ENCODE data around the gene CD180. TPM values are rescaled to one million over a fixed set of nuclear protein-coding genes. Genes with fewer than 3 reads are reported as not detected.

CD180 gene
- total RNA-seq, 1 experiment from 2014 or later, result 0.07 TPM

GRCh38 chr5:67160985-67161384, 35.6 kb downstream of the CD180 start:
- peak; percentile 63 for DNase-seq (ENCODE audit: low read depth)

- DNase-seq (ENCODE audit: low read depth), result no peak
Observed at GRCh38 chr5:67160272-67160671, 36.3 kb downstream of the CD180 start.

GRCh38 chr5:67156976-67157583, 39.5 kb downstream of the CD180 start:
- peak; percentile 33 for DNase-seq (ENCODE audit: low read depth)

GRCh38 chr5:67154556-67155206, 41.9 kb downstream of the CD180 start:
- no peak for DNase-seq (ENCODE audit: low read depth)

GRCh38 chr5:67153292-67153691, 43.3 kb downstream of the CD180 start:
- no peak for DNase-seq (ENCODE audit: low read depth)

GRCh38 chr5:67152400-67152799, 44.2 kb downstream of the CD180 start:
- no peak for DNase-seq (ENCODE audit: low read depth)

- peak; percentile 18 for DNase-seq (ENCODE audit: low read depth)
Observed at GRCh38 chr5:67149951-67150523, 46.6 kb downstream of the CD180 start.

GRCh38 chr5:67149057-67149950, 47.3 kb downstream of the CD180 start:
- no peak for DNase-seq (ENCODE audit: low read depth)

GRCh38 chr5:67147760-67148159, 48.8 kb downstream of the CD180 start:
- DNase-seq (ENCODE audit: low read depth), result no peak

- no peak for DNase-seq (ENCODE audit: low read depth)
Observed at GRCh38 chr5:67146981-67147380, 49.6 kb downstream of the CD180 start.

- no peak for DNase-seq (ENCODE audit: low read depth)
Observed at GRCh38 chr5:67146574-67146973, 50.0 kb downstream of the CD180 start.

GRCh38 chr5:67144183-67144639, 52.4 kb downstream of the CD180 start:
- no peak for DNase-seq (ENCODE audit: low read depth)

- no peak for DNase-seq (ENCODE audit: low read depth)
Observed at GRCh38 chr5:67143549-67143948, 53.0 kb downstream of the CD180 start.

GRCh38 chr5:67142816-67143215, 53.8 kb downstream of the CD180 start:
- no peak for DNase-seq (ENCODE audit: low read depth)

- no peak for DNase-seq (ENCODE audit: low read depth)
Observed at GRCh38 chr5:67141644-67142043, 55.0 kb downstream of the CD180 start.

GRCh38 chr5:67140413-67140812, 56.2 kb downstream of the CD180 start:
- DNase-seq (ENCODE audit: low read depth), result no peak

GRCh38 chr5:67139030-67139429, 57.6 kb downstream of the CD180 start:
- no peak for DNase-seq (ENCODE audit: low read depth)

GRCh38 chr5:67135381-67135984, 61.1 kb downstream of the CD180 start:
- DNase-seq (ENCODE audit: low read depth), result no peak

- no peak for DNase-seq (ENCODE audit: low read depth)
Observed at GRCh38 chr5:67133776-67134175, 62.8 kb downstream of the CD180 start.

- no peak for DNase-seq (ENCODE audit: low read depth)
Observed at GRCh38 chr5:67133217-67133616, 63.4 kb downstream of the CD180 start.

GRCh38 chr5:67129768-67130167, 66.8 kb downstream of the CD180 start:
- DNase-seq (ENCODE audit: low read depth), result no peak
